ELF-1 (cell line): ENCODE measurements around the gene FBXO46.
"Not testable (repeated sequence)": the region's sequence is repeated elsewhere in the genome, so short reads cannot be mapped to it uniquely, and the experiment has no call there.

Experiments
- DNase-seq: peaks from one replicate; pipeline ENCODE4 v3.0.0-alpha.2; 2016; ENCODE audit warnings: low read depth, low spot score

Gene FBXO46

GRCh38 chr19:45766296-45766868, 35.7 kb upstream of the FBXO46 start:
- DNase-seq = no peak

GRCh38 chr19:45765702-45766295, 35.1 kb upstream of the FBXO46 start:
- DNase-seq = no peak

- peak; percentile 44 for DNase-seq
Measured at GRCh38 chr19:45764945-45765701, 34.4 kb upstream of the FBXO46 start.

GRCh38 chr19:45764475-45764874, 33.8 kb upstream of the FBXO46 start:
- DNase-seq = no peak

GRCh38 chr19:45763691-45764294, 33.1 kb upstream of the FBXO46 start:
- no peak for DNase-seq

- no peak for DNase-seq
Measured at GRCh38 chr19:45762870-45763631, 32.4 kb upstream of the FBXO46 start.

- peak; percentile 36 for DNase-seq
Measured at GRCh38 chr19:45761714-45762113, 31.0 kb upstream of the FBXO46 start.

- no peak for DNase-seq
Measured at GRCh38 chr19:45758921-45759320, 28.2 kb upstream of the FBXO46 start.

- DNase-seq = peak; percentile 35
Measured at GRCh38 chr19:45757695-45758094, 27.0 kb upstream of the FBXO46 start.

GRCh38 chr19:45754323-45754722, 23.6 kb upstream of the FBXO46 start:
- no peak for DNase-seq

GRCh38 chr19:45753548-45753947, 22.9 kb upstream of the FBXO46 start:
- DNase-seq = peak; percentile 65

- DNase-seq = no peak
Measured at GRCh38 chr19:45752639-45753038, 21.9 kb upstream of the FBXO46 start.

GRCh38 chr19:45751483-45751882, 20.8 kb upstream of the FBXO46 start:
- not testable (repeated sequence) for DNase-seq

GRCh38 chr19:45747513-45747912, 16.8 kb upstream of the FBXO46 start:
- no peak for DNase-seq

GRCh38 chr19:45746866-45747265, 16.2 kb upstream of the FBXO46 start:
- DNase-seq = no peak

- DNase-seq = no peak
Measured at GRCh38 chr19:45745606-45746005, 14.9 kb upstream of the FBXO46 start.

- DNase-seq = no peak
Measured at GRCh38 chr19:45742969-45743368, 12.3 kb upstream of the FBXO46 start.

GRCh38 chr19:45739498-45740439, 9.1 kb upstream of the FBXO46 start:
- DNase-seq = no peak

GRCh38 chr19:45733160-45733810, 2.6 kb upstream of the FBXO46 start, which contains the start of gene MEIOSIN:
TSS of gene MEIOSIN (plus strand) at chr19:45733439. CDS start at chr19:45735377, 1,938 bp downstream.
- no peak for DNase-seq

- DNase-seq = peak; percentile 57
Measured at GRCh38 chr19:45729800-45730290, 851 bp downstream of the FBXO46 start.
